Right hindlimb (tissue), 1 donor: ENCODE data around the gene DBNDD2.

ENCODE experiments used
- DNase-seq: peaks from one replicate; pipeline ENCODE4 v3.0.0-alpha.2; 2018

DBNDD2 gene, protein sequence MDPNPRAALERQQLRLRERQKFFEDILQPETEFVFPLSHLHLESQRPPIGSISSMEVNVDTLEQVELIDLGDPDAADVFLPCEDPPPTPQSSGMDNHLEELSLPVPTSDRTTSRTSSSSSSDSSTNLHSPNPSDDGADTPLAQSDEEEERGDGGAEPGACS

DNA sequence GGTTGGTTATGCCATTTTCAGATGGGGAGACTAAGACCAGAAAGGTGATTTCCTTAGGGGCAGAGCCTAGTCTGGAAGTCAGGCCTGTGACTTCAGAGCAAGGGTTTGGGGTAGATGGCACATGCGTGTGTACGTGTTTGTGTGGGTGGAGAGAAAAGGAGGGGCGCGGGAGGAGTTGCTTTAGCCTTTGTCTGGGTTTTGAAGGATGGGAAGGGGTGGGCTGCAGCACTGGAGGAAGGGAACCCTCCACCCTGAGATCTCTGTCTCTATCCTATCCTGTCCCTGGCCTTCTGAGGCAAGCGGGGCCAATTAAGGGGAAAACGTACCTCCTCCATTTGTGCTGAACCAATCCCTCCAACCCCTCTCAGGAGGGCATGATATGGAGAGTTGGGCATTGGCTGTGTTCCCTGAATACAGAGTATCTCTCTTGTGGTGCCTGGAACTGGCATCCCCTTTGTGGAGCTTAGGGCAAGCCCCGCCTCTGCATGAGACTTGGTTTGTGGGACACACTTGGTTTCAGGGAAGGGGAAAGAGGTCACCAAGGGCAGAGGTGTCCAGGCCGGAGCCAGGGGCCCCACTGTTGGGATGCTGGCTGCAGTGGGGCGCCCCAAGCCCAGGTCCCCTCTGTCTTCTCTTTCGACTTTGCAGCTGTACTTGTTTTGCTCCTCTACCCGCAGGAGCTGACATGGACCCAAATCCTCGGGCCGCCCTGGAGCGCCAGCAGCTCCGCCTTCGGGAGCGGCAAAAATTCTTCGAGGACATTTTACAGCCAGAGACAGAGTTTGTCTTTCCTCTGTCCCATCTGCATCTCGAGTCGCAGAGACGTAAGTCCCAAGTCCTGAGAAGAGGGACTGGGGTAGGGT is at the start of gene DBNDD2:
TSS of gene DBNDD2 (plus strand) at position 507 of the 863 bp plus-strand sequence. CDS start at position 686, 179 bp downstream.
- DNase-seq: no peak

GRCh38 chr20:45359069-45359405 is 49.1 kb upstream of the DBNDD2 start:
- peak; percentile 45 for DNase-seq

DNA sequence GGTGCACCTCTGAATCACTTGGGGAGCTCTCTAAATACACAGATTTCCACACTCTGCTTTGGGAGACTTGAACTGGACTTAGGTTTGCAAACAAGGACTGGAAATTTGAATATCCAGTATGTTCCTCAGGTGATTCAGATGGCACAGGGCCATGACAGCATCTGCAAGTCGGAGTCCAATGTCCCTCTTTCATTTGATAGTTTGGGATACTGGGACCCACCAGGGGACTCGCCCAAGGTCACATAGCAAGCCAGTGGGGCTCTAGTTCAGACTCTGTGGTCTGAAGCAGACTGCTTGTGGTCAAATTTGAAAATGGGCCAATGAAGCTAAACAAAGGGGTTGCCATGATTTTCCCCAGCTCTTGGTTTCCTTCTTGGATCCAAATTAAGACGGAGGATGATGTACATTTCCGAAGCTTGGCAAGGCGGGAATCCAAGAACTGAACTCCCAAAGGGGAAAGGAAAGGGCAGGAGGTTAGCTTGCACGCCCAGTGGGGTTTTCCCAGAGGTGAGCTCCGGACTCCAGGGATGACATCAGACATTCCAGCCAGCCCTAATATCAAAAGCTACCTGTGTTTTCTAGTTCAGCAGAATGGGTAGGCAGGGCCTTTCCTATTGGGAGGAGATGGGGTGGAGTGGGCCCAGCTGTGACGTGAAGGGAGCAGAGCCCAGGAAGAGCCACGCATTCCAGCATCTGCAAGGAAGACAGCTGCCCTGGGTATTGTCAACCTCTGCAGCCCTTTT is 48.5 kb upstream of the DBNDD2 start:
- no peak for DNase-seq

GRCh38 chr20:45361793-45362192 is 46.3 kb upstream of the DBNDD2 start:
- no peak for DNase-seq

DNA sequence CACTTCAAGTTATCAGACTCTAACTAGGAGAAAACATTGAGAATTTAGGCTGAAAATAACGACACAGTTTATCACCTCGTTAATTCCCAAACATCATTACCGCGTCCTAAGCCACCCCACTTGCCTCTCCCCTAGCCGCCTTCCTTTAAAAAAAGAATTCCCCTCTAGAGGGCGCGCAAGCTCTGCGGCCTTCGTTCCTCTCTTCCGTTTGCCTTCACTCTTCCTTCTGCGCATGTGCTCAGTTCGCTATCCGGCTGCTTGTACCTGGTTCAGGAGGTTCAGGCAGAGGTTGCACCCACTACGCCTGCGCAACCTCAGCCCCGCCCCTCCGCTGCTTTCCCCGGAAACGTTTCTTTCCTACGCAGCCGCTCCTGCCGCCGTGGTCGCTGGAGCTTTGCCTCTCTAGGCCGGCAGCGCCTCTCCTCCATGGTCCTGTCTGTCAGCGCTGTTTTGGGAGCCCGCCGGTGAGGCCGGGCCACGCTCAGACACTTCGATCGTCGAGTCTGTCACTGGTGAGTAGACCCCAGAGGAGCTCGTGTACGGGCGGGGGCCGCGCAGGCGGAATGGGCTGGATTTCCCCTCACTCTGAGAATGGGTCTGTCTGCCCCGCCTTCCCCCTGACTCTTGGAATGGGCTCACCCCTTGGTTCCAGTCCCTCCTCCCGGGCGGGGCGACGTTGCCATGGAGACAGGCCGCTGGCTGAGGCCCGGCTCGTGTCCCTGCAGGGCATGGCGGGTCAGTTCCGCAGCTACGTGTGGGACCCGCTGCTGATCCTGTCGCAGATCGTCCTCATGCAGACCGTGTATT is 45.1 kb upstream of the DBNDD2 start, which contains the start of gene SYS1:
TSS of gene SYS1 (plus strand) at position 353 of the 807 bp plus-strand sequence. CDS start at position 729, 376 bp downstream.
- DNase-seq: peak; percentile 99

DNA sequence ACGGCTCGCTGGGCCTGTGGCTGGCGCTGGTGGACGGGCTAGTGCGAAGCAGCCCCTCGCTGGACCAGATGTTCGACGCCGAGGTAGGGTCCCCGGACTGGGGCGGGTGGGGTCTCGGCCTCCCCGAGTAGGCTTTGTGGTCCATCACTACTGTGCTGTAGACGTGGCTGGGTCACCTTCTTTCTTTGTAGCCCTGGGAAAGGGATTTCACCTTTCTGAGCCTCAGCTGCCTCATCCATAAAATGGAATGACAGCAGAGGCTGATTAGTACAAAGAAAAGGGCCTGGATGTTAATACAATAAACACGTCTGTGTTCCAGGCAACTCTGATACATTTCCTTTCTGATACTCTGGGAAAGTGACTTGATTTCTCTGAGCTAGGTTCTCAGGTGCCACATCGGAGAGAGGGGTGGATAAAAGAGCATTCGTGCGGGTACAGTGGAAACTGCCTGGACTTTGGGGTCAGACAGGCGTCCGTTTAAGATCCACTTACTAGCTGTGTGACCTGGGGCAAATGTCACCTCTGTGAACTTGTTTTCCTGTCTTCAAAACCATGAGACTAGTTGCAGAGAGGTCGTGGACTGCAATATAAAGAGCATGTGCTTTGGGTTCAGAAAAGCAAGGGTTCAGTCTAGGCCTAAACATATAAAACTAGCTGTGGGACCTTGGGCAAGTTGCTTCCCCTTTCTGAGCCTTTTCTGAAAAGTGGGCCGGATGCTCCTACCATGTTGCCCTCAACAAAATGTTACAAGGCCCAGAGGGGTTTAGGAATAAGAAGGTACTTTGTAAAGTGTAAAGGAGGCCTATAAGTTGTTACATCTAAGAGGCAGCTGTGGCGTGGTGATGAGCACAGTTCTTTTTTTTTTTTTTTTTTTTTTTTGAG is 44.2 kb upstream of the DBNDD2 start:
- DNase-seq: no peak

- DNase-seq: no peak
Measured at GRCh38 chr20:45365444-45365970, 42.6 kb upstream of the DBNDD2 start.

GRCh38 chr20:45366192-45366591 is 41.9 kb upstream of the DBNDD2 start:
- DNase-seq: no peak

DNA sequence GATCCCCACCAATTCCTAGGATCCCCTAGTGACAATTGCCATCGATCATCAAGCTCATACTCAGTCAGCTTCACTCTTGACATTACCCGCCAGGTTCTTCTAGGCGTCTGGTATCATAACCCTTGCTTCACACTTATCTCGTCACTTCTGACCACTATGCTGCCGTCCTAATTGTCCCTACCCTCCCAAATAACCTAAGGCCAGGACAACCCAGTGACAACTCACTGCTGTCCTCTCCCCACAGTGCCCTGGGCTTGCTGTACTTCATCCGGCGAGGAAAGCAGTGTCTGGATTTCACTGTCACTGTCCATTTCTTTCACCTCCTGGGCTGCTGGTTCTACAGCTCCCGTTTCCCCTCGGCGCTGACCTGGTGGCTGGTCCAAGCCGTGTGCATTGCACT is 41.5 kb upstream of the DBNDD2 start:
- no peak for DNase-seq

- no peak for DNase-seq
Measured at GRCh38 chr20:45367126-45367525, 41.0 kb upstream of the DBNDD2 start.

DNA sequence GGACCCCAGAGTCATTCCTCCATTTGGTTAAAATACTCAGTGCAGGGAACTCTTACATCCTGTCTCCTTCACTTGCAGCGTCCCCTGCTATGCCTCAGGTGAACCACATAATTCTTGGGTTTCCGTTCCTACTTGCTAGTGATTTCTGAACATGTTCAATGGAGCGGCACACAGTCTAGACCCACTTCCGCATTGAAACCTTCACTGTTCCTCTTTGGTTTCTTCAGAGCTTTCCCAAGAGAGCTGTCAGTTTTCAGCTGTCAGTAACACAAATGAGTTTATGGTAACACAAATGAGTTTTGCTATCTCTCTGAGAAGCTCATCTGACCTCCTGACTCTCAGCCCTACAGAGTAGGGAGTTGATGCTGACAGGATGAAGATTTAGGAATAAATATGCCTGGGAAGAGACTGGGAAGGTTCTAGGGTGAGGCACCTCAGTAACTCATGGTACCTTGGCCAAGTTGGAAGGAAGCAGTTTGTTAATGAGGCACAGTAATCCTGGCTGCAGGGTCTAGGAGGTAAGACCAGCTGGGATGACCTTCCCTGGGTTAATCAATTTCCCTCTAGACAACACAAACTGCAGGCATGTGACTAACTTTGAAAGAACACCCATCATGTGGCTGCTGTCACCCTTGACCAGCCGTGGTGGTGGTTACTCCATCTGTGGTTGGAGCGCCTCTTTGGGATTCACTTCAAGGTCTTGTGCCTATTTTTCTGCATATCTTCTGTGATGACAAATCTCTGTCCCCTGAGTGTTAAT is 39.7 kb upstream of the DBNDD2 start:
- DNase-seq: no peak

GRCh38 chr20:45370571-45371160 is 37.4 kb upstream of the DBNDD2 start:
- DNase-seq: no peak

DNA sequence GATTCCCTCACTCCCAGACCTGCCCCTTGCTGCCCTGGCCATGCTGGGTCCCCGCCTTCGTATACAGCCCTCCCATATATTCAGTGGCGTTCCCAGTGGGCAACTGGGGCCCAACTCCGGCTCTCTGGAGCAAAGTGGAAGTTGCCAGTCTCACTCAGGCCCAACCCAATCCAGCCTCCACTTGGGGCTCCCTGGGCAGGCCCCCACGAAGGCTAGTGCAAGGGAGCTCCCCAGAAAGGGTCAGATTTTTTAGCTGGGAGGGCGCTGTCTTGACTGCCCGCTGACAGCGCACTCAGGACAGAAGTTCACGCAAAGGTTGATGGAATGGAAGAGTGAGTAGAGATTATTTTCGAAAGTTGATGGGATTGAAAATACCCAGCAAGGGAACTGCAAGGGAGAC is 35.8 kb upstream of the DBNDD2 start:
- no peak for DNase-seq

DNA sequence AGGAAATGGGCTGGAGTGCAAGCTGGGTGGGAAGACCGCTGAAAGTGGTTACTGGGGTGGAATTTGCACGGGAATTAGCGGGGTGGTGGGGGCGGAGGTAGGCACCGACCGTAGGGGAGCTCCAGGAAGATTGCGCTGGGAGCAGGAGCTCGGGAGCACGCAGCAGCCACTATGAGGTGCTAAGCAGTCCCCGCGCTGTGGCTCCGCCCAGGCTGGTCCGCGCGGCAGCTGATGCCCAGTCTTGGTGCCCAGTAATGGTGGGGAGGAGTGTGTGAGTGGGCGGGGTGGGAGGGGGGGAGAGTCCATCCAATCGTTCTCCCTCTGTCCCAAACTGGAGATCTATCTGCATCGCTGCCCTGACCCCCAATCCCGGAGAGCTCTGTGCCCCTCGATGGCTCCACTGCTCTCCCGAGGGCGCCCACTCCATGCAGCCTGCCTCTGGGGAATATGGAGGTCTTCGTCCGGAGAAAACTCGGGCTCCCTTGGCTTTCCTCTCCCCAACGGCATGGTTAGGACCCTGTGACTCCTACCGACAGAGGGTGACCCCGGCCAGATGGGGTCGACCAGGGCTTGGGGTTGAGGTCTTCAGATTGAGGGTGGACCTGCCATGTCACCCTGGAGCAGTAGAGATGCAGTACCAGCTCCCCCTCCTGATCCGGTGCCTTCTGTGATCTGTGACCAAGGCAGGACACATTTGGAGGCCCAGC is 35.3 kb upstream of the DBNDD2 start:
- DNase-seq: no peak

DNA sequence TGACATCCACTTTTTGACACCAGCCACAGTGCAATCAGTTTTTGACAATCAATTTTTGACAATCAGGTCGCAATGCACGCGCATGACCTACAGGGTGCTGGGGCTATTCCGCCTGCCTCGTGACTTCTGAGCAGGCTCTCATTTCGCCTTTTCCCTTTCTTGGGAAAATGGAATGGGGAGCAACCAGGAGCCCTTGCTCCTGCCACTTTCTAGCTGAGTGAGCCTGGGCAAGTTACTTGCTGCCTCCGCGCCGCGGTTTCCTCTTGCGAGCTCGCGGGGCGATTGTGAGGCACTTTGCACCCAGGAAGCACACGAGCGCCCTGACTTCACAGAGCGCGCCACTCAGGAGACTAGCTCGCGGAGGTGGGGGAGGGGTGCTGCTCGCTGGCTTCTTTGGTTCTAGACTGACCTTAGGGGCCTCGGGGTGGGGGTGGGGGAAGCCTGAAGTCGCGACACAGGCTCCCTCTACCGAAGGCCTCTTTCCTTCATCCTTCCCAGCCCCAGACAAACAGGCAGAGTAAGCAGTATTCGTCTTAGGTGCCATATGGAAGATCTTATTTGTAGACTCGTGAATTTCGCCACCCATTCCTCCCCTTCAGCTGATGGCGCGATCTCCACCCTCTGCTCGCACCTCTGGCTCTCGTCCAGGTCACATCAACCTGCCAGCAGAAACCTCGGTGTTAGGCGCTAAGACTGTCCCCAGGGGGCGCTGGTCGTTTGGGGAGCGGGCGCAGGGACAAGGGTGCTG is 34.6 kb upstream of the DBNDD2 start:
- DNase-seq: peak; percentile 73

DNA sequence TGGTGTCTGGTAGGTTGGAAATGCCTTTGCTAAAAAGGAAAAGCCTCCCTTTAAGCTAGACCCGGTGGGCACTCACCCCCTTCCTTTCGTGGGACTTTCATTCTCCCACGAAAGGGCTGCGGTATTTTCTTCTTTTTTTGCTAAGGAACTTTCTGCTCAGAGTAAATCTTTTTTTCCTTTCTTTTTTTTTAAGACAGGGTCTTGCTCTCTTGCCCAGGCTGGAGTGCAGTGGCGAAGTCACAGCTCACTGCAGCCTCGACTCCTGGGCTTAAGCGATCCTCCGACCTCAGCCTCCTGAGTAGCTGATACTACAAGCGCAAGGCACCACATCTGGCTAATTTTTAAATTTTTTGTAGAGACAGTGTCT is 34.0 kb upstream of the DBNDD2 start:
- no peak for DNase-seq

DNA sequence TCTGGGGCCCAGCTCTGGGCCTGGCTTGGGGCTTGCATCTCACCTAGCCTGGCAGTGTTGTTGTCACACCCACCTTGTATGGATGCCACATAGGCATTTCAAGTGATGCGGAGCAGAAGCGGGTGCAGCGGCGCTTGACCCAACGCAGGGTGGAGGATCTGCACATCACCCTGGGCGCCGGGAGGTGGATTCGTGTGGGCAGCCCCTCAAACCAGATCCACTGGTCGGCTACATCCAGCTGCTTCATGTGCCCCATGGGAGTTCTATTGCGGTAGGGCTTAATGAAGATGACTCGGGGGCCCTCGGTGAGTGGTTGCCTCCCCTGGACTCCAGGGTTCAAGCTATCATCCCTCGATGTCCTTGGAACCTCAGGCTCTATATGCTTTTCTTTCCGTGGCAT is 33.1 kb upstream of the DBNDD2 start:
- DNase-seq: no peak

DNA sequence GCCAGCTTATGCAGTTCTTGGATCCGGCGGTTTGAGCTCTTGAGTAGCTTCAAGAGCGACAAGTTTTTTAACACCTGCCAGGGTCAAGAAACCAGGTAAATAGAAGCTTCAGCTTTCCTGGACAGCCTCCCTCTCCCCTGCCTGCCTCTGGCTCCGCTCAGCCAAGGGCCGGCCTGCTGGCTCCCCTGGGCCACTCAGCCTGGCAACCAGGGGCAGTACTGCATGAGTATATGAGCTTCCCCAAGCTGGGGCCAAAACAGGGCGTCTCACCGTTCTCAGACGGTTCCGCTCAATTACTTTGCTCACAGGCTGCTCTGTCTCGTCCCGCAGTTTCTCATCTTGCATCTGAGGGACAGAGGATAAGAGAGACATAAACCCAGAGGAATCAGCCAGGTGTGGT is 30.8 kb upstream of the DBNDD2 start:
- no peak for DNase-seq

DNA sequence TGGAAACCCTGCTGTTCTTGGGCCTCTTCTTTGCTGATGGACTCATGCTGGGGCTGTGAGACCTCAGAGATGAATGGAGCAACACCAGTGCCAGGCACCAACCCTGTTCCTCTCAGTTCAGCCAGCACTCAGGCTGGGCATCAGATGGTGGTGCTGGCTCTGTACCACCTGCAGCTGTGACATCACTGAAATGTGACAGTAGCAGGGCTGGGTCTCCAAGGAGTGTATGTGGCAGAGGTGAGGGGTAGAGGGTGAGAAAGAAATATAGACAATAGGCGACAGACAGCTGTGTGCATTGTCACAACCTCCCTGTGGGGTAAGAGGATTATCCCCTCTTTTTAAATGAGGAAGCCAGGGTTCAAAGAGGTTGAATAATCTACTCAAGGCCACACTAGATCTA is 29.9 kb upstream of the DBNDD2 start, which contains the start of gene TP53TG5:
TSS of gene TP53TG5 (minus strand) at position 135 of the 400 bp plus-strand sequence. CDS start at position 46, 89 bp downstream.
- no peak for DNase-seq
